B cell (primary cell): ENCODE measurements around the gene CCN5. TPM values are rescaled to one million over a fixed set of nuclear protein-coding genes. Genes with fewer than 3 reads are reported as not detected.

Experiments used
- ATAC-seq: fragments of 200-7000 bp; cut with Tn5 transposase; one replicate; pipeline ENCODE4 v1.10.0; 2021; ENCODE audit warnings: low read depth, mild to moderate bottlenecking, moderate number of reproducible peaks, moderate library complexity
- CTCF ChIA-PET: fragments of 350-600 bp; sonication (Branson Sonifier 250); formaldehyde crosslinking; loops from one replicate; lab custom pipeline; 2021; ENCODE audit warnings: antibody characterized with exemption, inconsistent platforms; lab: Charles Lee
- POLR2A ChIA-PET: fragments of 350-600 bp; sonication (Branson Sonifier 250); formaldehyde crosslinking; loops from one replicate; lab custom pipeline; 2021; ENCODE audit warnings: antibody characterized with exemption; lab: Charles Lee
- DNase-seq: peaks from one replicate; pipeline ENCODE4 v3.0.0; 2013
- H2AFZ ChIP-seq: 2 replicates; pipeline ENCODE4 v1.6.1; 2012; ENCODE audit warnings: mild to moderate bottlenecking, low read depth, low read length; ENCODE audit not compliant: insufficient read depth, poor library complexity, severe bottlenecking
- H3K27ac ChIP-seq, 2 donors: 1 replicate in 1 of 2; 2 replicates in 1 of 2; pipeline ENCODE4 v1.5.1; 2012 to 2013; ENCODE audit warnings: low read length in 2 of 2, mild to moderate bottlenecking in 2 of 2, moderate library complexity in 1 of 2
- H3K27me3 ChIP-seq, 4 experiments: fragments of 200-600 bp in 1 of 4; sonication (generic) in 1 of 4; replicated peaks in 1 of 4; 1 replicate in 2 of 4; 2 replicates in 2 of 4; pipeline versions ENCODE4 v1.6.1 to v1.7.0; 2013 to 2016; ENCODE audit warnings: low read length in 3 of 4, mild to moderate bottlenecking in 2 of 4, mixed read lengths in 1 of 4, moderate library complexity in 1 of 4; ENCODE audit not compliant: insufficient read depth in 4 of 4, control insufficient read depth in 3 of 4; ENCODE audit errors: control extremely low read depth in 1 of 4
- H3K36me3 ChIP-seq, 2 experiments: replicated peaks in 1 of 2; 1 replicate in 1 of 2; 2 replicates in 1 of 2; pipeline versions ENCODE4 v1.6.1 to v1.7.1; 2013; ENCODE audit warnings: low read length in 1 of 2; ENCODE audit not compliant: insufficient read depth in 2 of 2, control insufficient read depth in 1 of 2; ENCODE audit errors: control extremely low read depth in 1 of 2, extremely low read depth in 1 of 2
- H3K4me1 ChIP-seq, 2 donors: fragments of 200-600 bp in 1 of 2; sonication (generic) in 1 of 2; 1 replicate in 1 of 2; 2 replicates in 1 of 2; pipeline versions ENCODE4 v1.5.1 to v1.6.1; 2013 to 2017; ENCODE audit warnings: low read length in 2 of 2; ENCODE audit not compliant: control insufficient read depth in 2 of 2, insufficient read depth in 2 of 2
- H3K4me2 ChIP-seq: replicated peaks from 2 replicates; pipeline ENCODE3; 2012; ENCODE audit warnings: mild to moderate bottlenecking, low read depth, low read length; ENCODE audit not compliant: poor library complexity, severe bottlenecking
- H3K4me3 ChIP-seq, 5 experiments: fragments of 200-600 bp in 1 of 5; sonication (generic) in 1 of 5; 1 replicate in 3 of 5; 2 replicates in 2 of 5; pipeline versions ENCODE4 v1.5.1 to v1.7.0; 2011 to 2016; ENCODE audit warnings: low read length in 4 of 5, mild to moderate bottlenecking in 4 of 5, low read depth in 2 of 5, control low read depth in 1 of 5, moderate library complexity in 1 of 5; ENCODE audit not compliant: insufficient read depth in 1 of 5; ENCODE audit errors: control extremely low read depth in 1 of 5, extremely low read depth in 1 of 5
- H3K79me2 ChIP-seq: fragments of 200-600 bp; sonication (generic); one replicate; pipeline ENCODE4 v1.6.0; 2016; ENCODE audit warnings: low read length; ENCODE audit not compliant: control insufficient read depth, insufficient read depth
- H3K9ac ChIP-seq: fragments of 200-600 bp; sonication (generic); 2 replicates; pipeline ENCODE4 v1.6.1; 2017; ENCODE audit warnings: mild to moderate bottlenecking, low read length, moderate library complexity
- H3K9me3 ChIP-seq, 3 donors: one replicate each; pipeline versions ENCODE4 v1.6.1 to v1.7.1; 2013; ENCODE audit warnings: low read length in 2 of 3; ENCODE audit not compliant: control insufficient read depth in 2 of 3, insufficient read depth in 1 of 3; ENCODE audit errors: control extremely low read depth in 1 of 3
- H4K20me1 ChIP-seq: 2 replicates; pipeline ENCODE4 v1.6.0; 2012; ENCODE audit warnings: mild to moderate bottlenecking, low read length; ENCODE audit not compliant: insufficient read depth, control insufficient read depth, poor library complexity, severe bottlenecking
- H3K27ac Mint-ChIP-seq: one replicate; pipeline ENCODE4 v1.8.0; 2021; ENCODE audit warnings: mixed read lengths
- H3K27me3 Mint-ChIP-seq: one replicate; pipeline ENCODE4 v1.8.0; 2021; ENCODE audit warnings: mixed read lengths
- H3K4me1 Mint-ChIP-seq: one replicate; pipeline ENCODE4 v1.8.0; 2021; ENCODE audit warnings: mixed read lengths
- H3K4me3 Mint-ChIP-seq: one replicate; pipeline ENCODE4 v1.8.0; 2021; ENCODE audit warnings: mixed read lengths
- H3K9me3 Mint-ChIP-seq: one replicate; pipeline ENCODE4 v1.8.0; 2022; ENCODE audit warnings: mixed read lengths; ENCODE audit not compliant: insufficient read depth
- CTCF ChIP-seq: fragments of 200-600 bp; IDR thresholded peaks from one replicate; pipeline ENCODE4 v1.8.0; 2022; ENCODE audit warnings: antibody characterized with exemption, mild to moderate bottlenecking
- EZH2 ChIP-seq: IDR thresholded peaks from 2 replicates; pipeline ENCODE4 v1.6.1; 2012; ENCODE audit warnings: borderline replicate concordance, low read depth, mild to moderate bottlenecking, moderate library complexity, low read length; ENCODE audit not compliant: insufficient read depth, poor library complexity, severe bottlenecking
- WGBS: methylation state at CpG from one replicate; pipeline ENCODE4 v1.1.5; 2013; ENCODE audit warnings: missing lambda C conversion rate; ENCODE audit not compliant: insufficient coverage; 5-methylcytosine and 5-hydroxymethylcytosine counted together
- intact Hi-C: fragments of 100-400 bp; cut with micrococcal nuclease; formaldehyde crosslinking; loops from one replicate; pipeline ENCODE4 v1.10.0; 2022
- polyA plus RNA-seq: library from polyadenylated mRNA; depleted of rRNA; stranded (reverse); fragments of >200 nt; gene quantifications from 2 replicates; pipeline ENCODE4 v1.2.3, GENCODE V29; 2012
- total RNA-seq, 2 donors: library from RNA; stranded (reverse); fragments of 120-200 nt in 1 of 2; gene quantifications; 1 replicate in 1 of 2; 2 replicates in 1 of 2; pipeline versions ENCODE4 v1.2.3 to v1.2.4, GENCODE V29; 2013 to 2022

CCN5 gene
- total and polyA plus RNA-seq, 2 donors (not counting 1 experiment from before 2014, with no cell fraction given) = not detected

- ATAC-seq (no peak), DNase-seq (no peak)
- Histone ChIP-seq H2AFZ (no peak overlapping the region), H3K4me3 (no peak overlapping the region), H3K4me1 (peaks cover 0 to 11% of the 10 kb centered on the region in 2 donors), H3K36me3 (no peaks in the 10 kb centered on the region), H4K20me1 (no peaks in the 10 kb centered on the region), H3K79me2 (no peaks in the 10 kb centered on the region), H3K9me3 (no peaks in the 10 kb centered on the region), H3K4me2 (no peak overlapping the region), H3K27me3 (peaks cover 0 to 3% (median 0%) of the 10 kb centered on the region in 4 experiments), H3K27ac (no peak overlapping the region), H3K9ac (no peak overlapping the region)
- Mint-ChIP-seq H3K9me3 (no peaks in the 10 kb centered on the region), H3K4me1 (peaks cover 5% of the 10 kb centered on the region), H3K27me3 (peaks cover 10% of the 10 kb centered on the region), H3K27ac (no peak overlapping the region), H3K4me3 (no peak overlapping the region)
- ChIA-PET CTCF (interaction anchor here (1.6 to 2.1 kb wide), 3 partner anchors 44 to 180 kb away, joined by 4 to 7 read pairs (median 4); no protein-coding TSS in a partner anchor), POLR2A (no interaction called here)
- TF ChIP-seq EZH2 (no peak), CTCF (no peak)
- intact Hi-C loops = loop anchor here (10.0 kb wide), 1 partner anchor 608 kb away; no protein-coding TSS in a partner anchor
- WGBS = 95% methylated on average over 4 of the region's 4 CpGs
These were observed 28.2 kb upstream of the CCN5 start for GRCh38 chr20:44686934-44687333.

DNA sequence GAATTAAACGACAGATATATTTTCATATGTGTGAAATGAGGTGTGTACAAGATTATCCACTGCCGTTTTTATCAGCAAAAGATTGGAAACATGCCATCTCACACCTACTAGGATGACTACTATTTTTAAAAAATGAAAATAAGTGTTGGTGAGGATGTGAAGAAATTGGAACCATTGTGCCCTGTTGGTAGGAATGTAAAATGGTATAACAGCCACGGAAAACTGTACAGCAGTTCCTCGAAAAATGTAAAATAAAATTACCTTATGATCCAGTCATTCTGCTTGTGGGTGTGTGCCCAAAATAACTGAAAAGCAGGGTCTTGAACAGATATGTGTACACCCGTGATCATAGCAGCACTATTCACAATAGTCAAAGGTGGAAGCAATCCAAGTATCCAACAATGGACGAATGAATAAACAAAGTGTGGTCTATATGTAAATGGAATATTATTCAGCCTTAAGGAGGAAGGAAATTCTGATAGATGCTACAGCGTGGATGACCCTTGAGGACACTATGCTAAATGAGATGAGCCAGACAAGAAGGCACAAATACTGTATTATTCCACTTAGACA, 27.0 kb upstream of the CCN5 start:
- Mint-ChIP-seq H3K27me3 (peaks cover 10% of the 10 kb centered on the region), H3K4me1 (peaks cover 5% of the 10 kb centered on the region), H3K27ac (no peak overlapping the region), H3K9me3 (no peaks in the 10 kb centered on the region), H3K4me3 (no peak overlapping the region)
- no peak for ATAC-seq
- Histone ChIP-seq H3K27me3 (peaks cover 0 to 3% (median 0%) of the 10 kb centered on the region in 4 experiments), H3K4me3 (no peak overlapping the region), H3K9ac (no peak overlapping the region), H4K20me1 (no peaks in the 10 kb centered on the region), H3K4me1 (peaks cover 0 to 11% of the 10 kb centered on the region in 2 donors), H3K4me2 (no peak overlapping the region), H3K9me3 (no peaks in the 10 kb centered on the region), H2AFZ (no peak overlapping the region), H3K79me2 (no peaks in the 10 kb centered on the region), H3K27ac (no peak overlapping the region), H3K36me3 (no peaks in the 10 kb centered on the region)
- intact Hi-C loops = loop anchor here (10.0 kb wide), 1 partner anchor 607 kb away; no protein-coding TSS in a partner anchor
- no peak for DNase-seq
- no peak for TF ChIP-seq CTCF
- TF ChIP-seq EZH2 = no peak
- ChIA-PET CTCF (interaction anchor here (1.7 kb wide), 1 partner anchor 179 kb away, joined by 4 read pairs; no protein-coding TSS in a partner anchor), POLR2A (no interaction called here)
- WGBS = 94% methylated on average over 2 of the region's 7 CpGs
